Pancreas (tissue), 10 donors: ENCODE results near the gene CFAP57. TPM values are rescaled to one million over a fixed set of nuclear protein-coding genes. Genes with fewer than 3 reads are reported as not detected.

Experiments
- ATAC-seq, 4 donors: fragments of 200-7000 bp; cut with Tn5 transposase; one replicate each; pipeline versions ENCODE4 v1.8.0 to v1.9.1; 2020; ENCODE audit warnings: mild to moderate bottlenecking in 4 of 4, moderate library complexity in 4 of 4
- DNase-seq, 6 donors: peaks; one replicate each; pipeline ENCODE4 v3.0.0-alpha.2; 2020
- FAIRE-seq: peaks from 2 replicates; lab custom pipeline; 2012; peaks lifted over from hg19 to GRCh38; lab: Jason Lieb, UNC
- H3K27ac ChIP-seq, 4 donors: fragments of 200-600 bp; sonication (generic); 1 replicate in 3 of 4; 2 replicates in 1 of 4; pipeline versions ENCODE4 v1.5.0 to v1.8.0; 2020
- H3K27me3 ChIP-seq, 4 donors: fragments of 200-600 bp; one replicate each; pipeline ENCODE4 v1.8.0; 2021
- H3K36me3 ChIP-seq, 3 donors: fragments of 200-600 bp; sonication (generic) in 1 of 3; one replicate each; pipeline versions ENCODE4 v1.5.0 to v1.8.0; 2020 to 2021
- H3K4me1 ChIP-seq, 3 donors: fragments of 200-600 bp; one replicate each; pipeline ENCODE4 v1.8.0; 2021
- H3K4me3 ChIP-seq, 4 donors: fragments of 200-600 bp; sonication (generic) in 2 of 4; one replicate each; pipeline versions ENCODE4 v1.5.0 to v1.8.0; 2020 to 2021
- H3K9me3 ChIP-seq, 4 donors: fragments of 200-600 bp; one replicate each; pipeline ENCODE4 v1.8.0; 2021
- CTCF ChIP-seq, 4 donors: fragments of 200-600 bp; sonication (generic) in 3 of 4; IDR thresholded peaks; one replicate each; pipeline versions ENCODE4 v1.5.0 to v1.8.0; 2021; ENCODE audit warnings: antibody characterized with exemption in 4 of 4
- WGBS, 2 donors: extraction: QIAGEN DNeasy Blood & Tissue Kit; methylation state at CpG; one replicate each; pipeline ENCODE4 v1.1.7; 2013; 5-methylcytosine and 5-hydroxymethylcytosine counted together
- intact Hi-C, 3 donors: fragments of 100-400 bp; cut with DNase I; formaldehyde crosslinking; loops; one replicate each; pipeline versions ENCODE4 v1.11.1 to v1.14.2; 2022
- polyA plus RNA-seq, 2 donors: library from polyadenylated mRNA; stranded (reverse); fragments of 200-250 nt; gene quantifications; one replicate each; pipeline ENCODE4 v1.2.3, GENCODE V29; 2013
- total RNA-seq, 6 donors: library from RNA; stranded (reverse); fragmentation: NEBNext Ultra II Directional in 4 of 6; extraction: Animal tissue kit (Norgen Biotek cat#: 25700) in 4 of 6; gene quantifications; one replicate each; pipeline versions ENCODE4 v1.2.1 to v1.2.4, GENCODE V29; 2021 to 2023
- donor health status: healthy with polysubstance abuse.
- donor health status: DM: no; HTN: no; CAD: no; lungs with moderate emphysema.
- donor health status: DM: no; HTN: no; CAD: no.
- donor health status: control.
- donor health status: control.
- donor health status: Bipolar disorder and iron deficiency.
- donor health status: DM: yes; HTN: yes; CAD: no.
- donor health status: DM: no; HTN: no; CAD: no.
- donor health status: DM: no; HTN: no; CAD: no.
- donor health status: DM: yes; HTN: yes; CAD: no.

The CFAP57 gene
- total and polyA plus RNA-seq, 8 donors = 0.14 to 0.61 (median 0.21) TPM

GRCh38 chr1:43222879-43223278 lies 50.7 kb downstream of the CFAP57 start:
- Histone ChIP-seq H3K27me3 (no peaks in the 10 kb centered on the region), H3K9me3 (no peaks in the 10 kb centered on the region), H3K36me3 (no peaks in the 10 kb centered on the region), H3K27ac (no peak overlapping the region), H3K4me3 (no peak overlapping the region), H3K4me1 (no peaks in the 10 kb centered on the region)
- intact Hi-C loops = no loop called here
- no peak for DNase-seq
- FAIRE-seq = no peak
- WGBS, 2 donors = 72 to 81% methylated on average over 9 of the region's 9 CpGs
- no peak for ATAC-seq
- TF ChIP-seq CTCF (IDR thresholded peaks at IDR 0.05) = no peak

GRCh38 chr1:43225168-43225567 lies 53.0 kb downstream of the CFAP57 start:
- FAIRE-seq (no peak), DNase-seq (no peak), ATAC-seq (no peak)
- H3K27ac ChIP-seq = no peak overlapping the region
- no peaks in the 10 kb centered on the region for H3K9me3 ChIP-seq
- no peaks in the 10 kb centered on the region for H3K4me1 ChIP-seq
- no peaks in the 10 kb centered on the region for H3K36me3 ChIP-seq
- intact Hi-C loops = loop anchor here in 2 of 3 donors (5.0 kb wide), 2 partner anchors 192 to 197 kb away; no protein-coding TSS in a partner anchor
- no peaks in the 10 kb centered on the region for H3K27me3 ChIP-seq
- 61 to 63% methylated on average over 3 of the region's 3 CpGs for WGBS, 2 donors
- no peak for TF ChIP-seq CTCF (IDR thresholded peaks at IDR 0.05)
- H3K4me3 ChIP-seq = no peak overlapping the region

- Histone ChIP-seq H3K4me1 (no peaks in the 10 kb centered on the region), H3K9me3 (no peaks in the 10 kb centered on the region), H3K27me3 (no peaks in the 10 kb centered on the region), H3K27ac (no peak overlapping the region), H3K36me3 (no peaks in the 10 kb centered on the region), H3K4me3 (no peak overlapping the region)
- 13% methylated on average over 10 of the region's 10 CpGs for WGBS, 2 donors
- no peak for FAIRE-seq
- DNase-seq = peak; percentile 60 to 95 (median 82)
- peak; percentile 90 to 97 (median 93) for ATAC-seq
- TF ChIP-seq CTCF (IDR thresholded peaks at IDR 0.05) = peak; percentile 92 to 95 (median 92)
- intact Hi-C loops = loop anchor here in 2 of 3 donors (5.0 kb wide), 2 partner anchors 190 to 195 kb away; no protein-coding TSS in a partner anchor
Measured at GRCh38 chr1:43227143-43227764, 55.1 kb downstream of the CFAP57 start.

- intact Hi-C loops = loop anchor here in 2 of 3 donors (5.0 to 10.0 kb wide), 3 partner anchors 135 to 192 kb away; partner anchors contain the start of gene ELOVL1 (in 2 of the 2)
- Histone ChIP-seq H3K9me3 (no peaks in the 10 kb centered on the region), H3K4me3 (no peak overlapping the region), H3K36me3 (no peaks in the 10 kb centered on the region), H3K27ac (no peak overlapping the region), H3K27me3 (no peaks in the 10 kb centered on the region), H3K4me1 (no peaks in the 10 kb centered on the region)
- 82 to 86% methylated on average over 6 of the region's 6 CpGs for WGBS, 2 donors
- FAIRE-seq = no peak
- TF ChIP-seq CTCF (IDR thresholded peaks at IDR 0.05) = no peak
- no peak for ATAC-seq
- no peak for DNase-seq
Measured at GRCh38 chr1:43229826-43230780, 58.0 kb downstream of the CFAP57 start.
